GM12874 (cell line): ENCODE measurements around the gene NCR3LG1.

Experiments used
- TF ChIP-seq, protein P1 (sequence below): IDR thresholded peaks from 2 replicates; pipeline ENCODE4 v1.5.1; 2011; ENCODE audit warnings: low read depth, mild to moderate bottlenecking, control low read depth, low read length, moderate library complexity; ENCODE audit not compliant: insufficient read depth

Gene NCR3LG1

DNA sequence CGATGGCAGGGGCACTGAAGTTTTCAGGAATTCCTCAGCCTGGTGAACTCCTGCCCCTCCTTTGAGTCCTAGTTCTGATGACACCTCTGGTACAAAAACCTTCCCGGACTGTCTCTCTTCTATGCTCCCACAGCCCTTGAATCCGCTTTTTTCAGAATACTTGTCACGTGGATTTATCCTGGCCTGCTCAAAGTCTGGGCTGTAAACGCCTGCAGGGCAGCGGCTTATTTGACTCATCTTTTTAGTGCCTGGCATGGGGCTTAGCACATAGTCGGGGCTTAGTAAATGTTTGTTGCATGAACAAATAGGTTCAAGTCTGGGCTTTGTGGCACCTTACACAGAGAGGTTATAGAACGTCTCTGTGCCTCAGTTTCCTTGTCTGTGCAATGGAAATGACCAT lies 50.2 kb downstream of the NCR3LG1 start:
- TF ChIP-seq, protein P1, sequence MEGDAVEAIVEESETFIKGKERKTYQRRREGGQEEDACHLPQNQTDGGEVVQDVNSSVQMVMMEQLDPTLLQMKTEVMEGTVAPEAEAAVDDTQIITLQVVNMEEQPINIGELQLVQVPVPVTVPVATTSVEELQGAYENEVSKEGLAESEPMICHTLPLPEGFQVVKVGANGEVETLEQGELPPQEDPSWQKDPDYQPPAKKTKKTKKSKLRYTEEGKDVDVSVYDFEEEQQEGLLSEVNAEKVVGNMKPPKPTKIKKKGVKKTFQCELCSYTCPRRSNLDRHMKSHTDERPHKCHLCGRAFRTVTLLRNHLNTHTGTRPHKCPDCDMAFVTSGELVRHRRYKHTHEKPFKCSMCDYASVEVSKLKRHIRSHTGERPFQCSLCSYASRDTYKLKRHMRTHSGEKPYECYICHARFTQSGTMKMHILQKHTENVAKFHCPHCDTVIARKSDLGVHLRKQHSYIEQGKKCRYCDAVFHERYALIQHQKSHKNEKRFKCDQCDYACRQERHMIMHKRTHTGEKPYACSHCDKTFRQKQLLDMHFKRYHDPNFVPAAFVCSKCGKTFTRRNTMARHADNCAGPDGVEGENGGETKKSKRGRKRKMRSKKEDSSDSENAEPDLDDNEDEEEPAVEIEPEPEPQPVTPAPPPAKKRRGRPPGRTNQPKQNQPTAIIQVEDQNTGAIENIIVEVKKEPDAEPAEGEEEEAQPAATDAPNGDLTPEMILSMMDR, result no peak

DNA sequence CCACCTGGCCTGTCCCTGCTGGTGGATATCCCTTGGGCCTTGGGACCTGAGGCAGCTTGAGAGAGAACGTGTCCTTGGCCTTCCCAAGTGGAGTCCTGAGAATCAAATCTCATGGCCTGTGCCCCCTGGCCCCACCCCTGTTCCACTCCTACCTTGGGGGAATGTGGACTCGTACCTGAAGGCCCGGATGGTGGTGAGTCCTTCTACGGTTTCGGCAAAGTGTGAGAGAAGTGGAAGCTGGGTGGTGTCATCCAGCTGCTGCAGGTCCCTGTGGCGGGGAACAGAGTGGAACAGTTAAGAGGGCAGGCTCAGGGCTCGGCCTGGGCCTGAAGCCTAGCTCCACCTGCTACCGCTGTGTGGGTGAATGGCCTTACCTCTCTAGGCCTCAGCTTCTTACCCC lies 50.9 kb downstream of the NCR3LG1 start:
- TF ChIP-seq, protein P1, result no peak

DNA sequence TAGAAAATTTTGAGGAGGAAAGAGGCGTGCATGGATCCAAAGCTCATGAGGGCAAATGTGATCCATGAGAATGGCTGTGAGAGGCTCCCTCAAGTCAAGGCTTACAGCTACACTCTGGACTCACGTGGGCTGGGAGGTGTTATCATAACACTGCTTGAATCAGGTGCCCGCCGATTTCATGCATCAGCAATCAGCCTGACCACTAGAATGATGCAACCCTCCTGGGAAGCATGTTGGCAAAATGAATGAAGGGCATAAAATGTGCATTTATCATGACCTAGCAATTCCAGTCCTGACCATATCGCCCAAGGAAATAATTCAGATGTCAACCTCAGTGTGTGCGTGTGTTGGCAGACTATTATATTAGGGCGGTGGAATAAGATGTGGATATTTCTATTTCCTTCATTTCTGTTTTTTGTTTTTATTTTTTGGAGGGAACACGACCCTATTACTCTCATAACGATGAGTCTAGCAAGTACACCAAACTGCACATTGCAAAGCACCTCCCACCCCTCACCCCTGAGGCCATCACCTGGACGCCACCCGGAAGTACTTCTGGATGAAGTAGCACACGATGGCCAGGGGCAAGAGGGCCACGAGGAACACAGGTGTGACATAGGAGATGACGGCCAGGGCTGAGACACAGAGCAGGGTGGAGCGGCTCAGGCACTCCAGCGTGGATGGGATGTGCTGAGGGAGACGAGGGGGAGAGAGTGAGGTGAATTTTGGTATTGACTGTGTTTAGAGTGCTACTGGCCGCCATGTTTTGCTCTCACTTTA lies 52.6 kb downstream of the NCR3LG1 start:
- TF ChIP-seq, protein P1, result no peak

DNA sequence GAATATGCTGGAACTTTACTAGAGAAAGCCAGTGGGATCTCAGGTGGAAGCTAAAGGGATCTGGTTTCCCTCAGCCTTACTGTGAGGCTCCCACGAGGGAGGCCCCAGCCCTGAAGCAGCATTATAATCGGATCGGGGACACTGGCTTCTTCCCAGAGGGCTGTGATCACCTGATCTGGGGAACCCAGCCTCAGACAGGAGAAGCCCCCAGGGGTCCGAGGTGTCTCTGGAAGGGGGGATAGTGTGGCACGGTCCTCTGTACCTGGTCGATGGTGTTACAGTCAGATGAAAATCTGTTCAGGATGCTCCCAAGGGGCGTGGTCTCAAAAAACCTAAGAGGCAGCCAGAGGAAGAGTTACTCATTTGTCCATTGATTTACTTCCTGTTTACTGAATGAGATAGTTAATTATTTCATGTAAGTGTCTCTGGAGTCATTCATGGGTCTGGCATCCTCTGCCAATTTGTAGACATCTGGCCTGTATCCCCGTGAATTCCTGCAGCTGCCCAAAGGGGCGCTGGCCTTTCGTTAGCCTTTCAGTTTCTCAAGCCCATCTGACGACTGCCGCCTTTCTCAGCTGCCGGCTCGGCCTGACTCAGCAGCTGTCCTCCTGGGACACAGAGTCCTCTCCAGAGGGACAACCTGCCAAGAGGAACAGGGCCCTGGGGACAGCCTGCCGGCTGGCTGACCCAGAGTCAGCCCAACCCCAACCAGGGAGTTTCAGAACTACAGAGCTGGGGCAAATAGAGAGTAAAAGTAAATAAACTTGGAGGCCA lies 53.8 kb downstream of the NCR3LG1 start:
- TF ChIP-seq, protein P1, result no peak

DNA sequence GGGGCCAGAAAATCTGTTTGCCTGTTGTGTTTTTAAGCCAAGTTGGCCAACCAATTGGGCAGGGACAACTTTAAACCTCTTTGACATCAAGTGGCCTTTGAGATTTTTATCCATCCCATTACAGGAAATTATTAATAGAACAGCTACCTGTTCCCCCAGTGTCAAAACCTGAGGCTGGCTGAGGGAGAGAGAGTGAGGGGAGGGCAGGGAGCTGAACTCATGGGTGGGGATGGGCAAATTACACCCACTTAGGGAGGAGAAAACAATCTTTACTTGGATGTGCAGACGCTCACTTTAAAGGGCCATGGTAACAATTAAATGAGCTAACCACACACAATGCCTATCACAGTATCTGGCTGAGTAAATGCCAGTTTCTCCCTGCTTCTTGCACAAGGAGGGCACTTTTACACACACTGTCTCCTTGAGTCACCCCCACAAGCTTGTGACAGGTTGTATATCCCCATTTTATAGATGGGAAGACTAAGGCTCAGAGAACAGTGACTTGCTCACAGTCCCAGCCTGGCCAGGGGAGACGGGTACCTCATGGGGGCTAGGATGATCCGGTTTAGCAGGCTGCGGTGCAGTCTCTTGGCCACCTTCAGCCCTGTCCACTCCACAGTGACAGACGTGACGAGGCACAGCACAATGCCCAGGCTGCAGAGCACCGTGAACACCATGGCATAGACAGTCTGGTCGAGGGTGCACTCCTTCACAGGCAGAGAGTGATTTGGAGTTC lies 54.6 kb downstream of the NCR3LG1 start:
- TF ChIP-seq, protein P1, result no peak

DNA sequence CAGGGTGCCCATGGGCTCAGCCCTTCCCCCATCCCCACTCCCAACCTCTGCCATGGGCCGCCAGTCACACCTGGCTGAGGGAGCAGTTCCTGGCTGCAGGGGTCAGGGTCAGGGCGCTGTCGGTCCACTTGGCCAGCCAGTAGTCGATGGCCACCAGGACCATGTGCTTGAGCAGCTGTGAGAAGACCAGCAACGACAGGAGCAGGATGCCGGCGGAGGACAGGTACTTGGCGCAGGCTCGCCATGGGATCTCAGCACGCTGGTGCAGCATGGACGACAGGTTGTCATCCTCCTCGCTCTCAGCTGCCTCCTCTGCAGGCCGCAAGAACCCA lies 55.2 kb downstream of the NCR3LG1 start:
- TF ChIP-seq, protein P1, result no peak

DNA sequence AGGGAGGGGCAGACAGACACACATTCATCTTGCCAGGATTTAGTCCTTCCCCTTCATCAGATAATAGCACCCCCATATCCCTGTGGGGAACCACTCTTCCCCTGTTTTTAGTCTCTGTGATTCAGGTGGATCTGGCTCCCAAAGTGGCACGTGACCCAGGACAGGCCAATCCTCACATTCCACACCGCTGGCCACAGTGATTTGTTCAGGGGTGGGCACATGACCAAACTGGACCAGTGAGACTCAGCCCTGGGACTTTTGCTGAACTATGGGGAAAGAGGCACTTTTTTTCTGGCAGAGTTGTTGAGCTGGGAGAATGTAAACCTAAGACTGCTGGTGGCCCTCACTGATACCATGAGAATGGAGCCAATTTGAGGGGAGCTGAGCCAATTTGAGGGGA lies 56.0 kb downstream of the NCR3LG1 start:
- TF ChIP-seq, protein P1, result no peak
